ENCODE measurements around the gene ABAT. TPM values are rescaled to one million over a fixed set of nuclear protein-coding genes. Genes with fewer than 3 reads are reported as not detected.

The ABAT gene
- total RNA-seq, 2 donors from 2014 or later = 67.4 to 74.7 TPM

- Histone ChIP-seq H3K27ac (no peak overlapping the region), H3K4me3 (no peak overlapping the region), H3K4me1 (replicated peaks) (no peaks in the 10 kb centered on the region), H3K9me3 (no peaks in the 10 kb centered on the region), H3K27me3 (replicated peaks; ENCODE audit: insufficient read depth) (no peaks in the 10 kb centered on the region), H3K36me3 (no peaks in the 10 kb centered on the region)
- TF ChIP-seq POLR2AphosphoS5 (IDR thresholded peaks at IDR 0.05) (no peak), POLR2A (IDR thresholded peaks at IDR 0.05) (no peak)
- TF ChIP-seq, protein P1, sequence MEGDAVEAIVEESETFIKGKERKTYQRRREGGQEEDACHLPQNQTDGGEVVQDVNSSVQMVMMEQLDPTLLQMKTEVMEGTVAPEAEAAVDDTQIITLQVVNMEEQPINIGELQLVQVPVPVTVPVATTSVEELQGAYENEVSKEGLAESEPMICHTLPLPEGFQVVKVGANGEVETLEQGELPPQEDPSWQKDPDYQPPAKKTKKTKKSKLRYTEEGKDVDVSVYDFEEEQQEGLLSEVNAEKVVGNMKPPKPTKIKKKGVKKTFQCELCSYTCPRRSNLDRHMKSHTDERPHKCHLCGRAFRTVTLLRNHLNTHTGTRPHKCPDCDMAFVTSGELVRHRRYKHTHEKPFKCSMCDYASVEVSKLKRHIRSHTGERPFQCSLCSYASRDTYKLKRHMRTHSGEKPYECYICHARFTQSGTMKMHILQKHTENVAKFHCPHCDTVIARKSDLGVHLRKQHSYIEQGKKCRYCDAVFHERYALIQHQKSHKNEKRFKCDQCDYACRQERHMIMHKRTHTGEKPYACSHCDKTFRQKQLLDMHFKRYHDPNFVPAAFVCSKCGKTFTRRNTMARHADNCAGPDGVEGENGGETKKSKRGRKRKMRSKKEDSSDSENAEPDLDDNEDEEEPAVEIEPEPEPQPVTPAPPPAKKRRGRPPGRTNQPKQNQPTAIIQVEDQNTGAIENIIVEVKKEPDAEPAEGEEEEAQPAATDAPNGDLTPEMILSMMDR (IDR thresholded peaks at IDR 0.05) = no peak
- 89% methylated on average over 5 of the region's 5 CpGs for WGBS
- intact Hi-C loops (cut with DNase I) = loop anchor here (5.0 kb wide), 1 partner anchor 190 kb away; the partner anchor contains the start of gene CARHSP1
- no peak for DNase-seq (ENCODE audit: low spot score)
Measured at GRCh38 chr16:8677481-8677880, 3.1 kb downstream of the ABAT start.

DNA sequence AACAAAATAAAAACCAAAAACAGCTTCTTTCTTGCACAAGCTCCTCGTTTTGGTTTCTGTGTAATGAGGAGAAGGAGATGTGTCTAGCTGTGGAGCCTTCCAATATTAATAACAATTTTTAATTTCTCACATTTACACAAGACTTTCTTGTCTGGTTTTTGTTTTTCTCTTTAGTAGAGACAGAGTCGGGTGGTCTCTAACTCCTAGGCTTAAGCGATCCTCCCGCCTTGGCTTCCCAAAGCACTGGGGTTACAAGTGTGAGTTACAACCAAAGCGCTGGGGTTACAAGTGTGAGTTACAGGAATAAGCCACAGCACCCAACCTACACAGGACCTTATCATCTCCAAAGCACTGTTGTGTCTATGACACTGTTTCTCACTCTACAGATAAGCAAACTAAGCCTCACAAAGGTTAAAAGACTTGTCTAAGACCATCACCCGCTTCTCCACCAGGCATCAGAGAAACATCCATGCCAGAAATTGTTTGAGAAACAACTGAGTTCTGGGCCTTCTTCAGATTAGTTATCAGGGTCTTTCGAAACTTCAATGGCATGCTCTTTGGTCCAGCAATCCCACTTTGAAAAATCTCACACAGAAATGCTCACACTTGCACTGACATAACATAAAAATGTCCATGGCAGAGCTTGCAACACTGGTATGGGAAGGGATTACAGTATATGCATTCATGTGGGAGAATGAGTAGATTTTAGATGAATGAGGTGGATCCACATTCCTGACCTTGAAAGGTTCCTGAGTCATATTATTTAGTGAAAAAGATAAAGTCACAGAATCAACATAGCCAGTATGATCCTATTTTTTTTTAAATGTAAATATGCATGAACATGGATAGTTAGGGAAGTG lies 3.9 kb downstream of the ABAT start:
- no peak for TF ChIP-seq POLR2AphosphoS5 (IDR thresholded peaks at IDR 0.05)
- no peak for TF ChIP-seq POLR2A (IDR thresholded peaks at IDR 0.05)
- TF ChIP-seq, protein P1 (IDR thresholded peaks at IDR 0.05) = no peak
- no peaks in the 10 kb centered on the region for H3K4me1 ChIP-seq (replicated peaks)
- H3K9me3 ChIP-seq = no peaks in the 10 kb centered on the region
- H3K27me3 ChIP-seq (replicated peaks; ENCODE audit: insufficient read depth) = no peaks in the 10 kb centered on the region
- H3K36me3 ChIP-seq = no peaks in the 10 kb centered on the region
- WGBS = 89% methylated on average over 7 of the region's 7 CpGs
- no peak for DNase-seq (ENCODE audit: low spot score)
- intact Hi-C loops (cut with DNase I) = loop anchor here (5.0 kb wide), 1 partner anchor 189 kb away; the partner anchor contains the start of gene CARHSP1
- H3K4me3 ChIP-seq = no peak overlapping the region
- H3K27ac ChIP-seq = no peak overlapping the region

GRCh38 chr16:8679151-8679550 lies 4.7 kb downstream of the ABAT start:
- TF ChIP-seq POLR2AphosphoS5 (IDR thresholded peaks at IDR 0.05) = no peak
- no peak for TF ChIP-seq POLR2A (IDR thresholded peaks at IDR 0.05)
- TF ChIP-seq, protein P1 (IDR thresholded peaks at IDR 0.05) = no peak
- WGBS = 83% methylated on average over 2 of the region's 2 CpGs
- Histone ChIP-seq H3K27me3 (replicated peaks; ENCODE audit: insufficient read depth) (no peaks in the 10 kb centered on the region), H3K27ac (no peak overlapping the region), H3K4me3 (no peak overlapping the region), H3K36me3 (no peaks in the 10 kb centered on the region), H3K9me3 (no peaks in the 10 kb centered on the region), H3K4me1 (replicated peaks) (no peaks in the 10 kb centered on the region)
- no peak for DNase-seq (ENCODE audit: low spot score)
- intact Hi-C loops (cut with DNase I) = loop anchor here (5.0 kb wide), 1 partner anchor 188 kb away; the partner anchor contains the start of gene CARHSP1

DNA sequence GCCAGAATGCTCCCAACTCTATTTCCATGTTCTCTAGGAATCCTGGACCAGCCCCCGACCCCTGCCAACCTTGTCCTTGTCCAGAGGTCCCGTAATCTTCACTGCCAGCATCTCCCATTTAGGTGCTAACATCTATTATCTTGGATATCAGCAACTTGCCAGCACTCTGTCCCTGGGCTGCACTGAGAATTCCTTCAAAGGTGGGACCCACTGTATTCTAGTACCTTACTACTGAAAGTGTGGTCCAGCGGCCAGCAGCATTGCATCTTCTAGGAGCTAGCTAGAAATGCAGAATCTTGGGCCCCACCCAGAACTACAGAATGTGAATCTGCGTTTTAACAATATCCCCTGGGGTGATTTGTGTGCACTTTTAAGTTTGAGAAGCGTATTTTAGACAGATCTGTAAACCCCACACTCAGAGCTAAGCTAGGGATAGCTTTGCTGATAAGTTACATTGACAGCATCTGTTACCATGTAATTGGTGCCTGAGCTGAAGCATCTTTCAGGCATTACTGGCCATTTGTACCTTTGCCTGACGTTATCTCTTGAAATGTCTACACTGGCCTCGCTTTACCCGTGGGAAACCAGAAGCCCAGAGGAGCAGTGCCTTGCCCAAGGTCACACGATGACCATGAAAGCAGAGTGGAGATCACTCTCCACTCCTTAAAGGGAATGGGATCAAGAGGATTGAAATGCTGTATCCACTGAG lies 8.3 kb downstream of the ABAT start:
- H3K4me3 ChIP-seq = no peak overlapping the region
- no peaks in the 10 kb centered on the region for H3K9me3 ChIP-seq
- no peak for DNase-seq (ENCODE audit: low spot score)
- TF ChIP-seq POLR2AphosphoS5 (IDR thresholded peaks at IDR 0.05) = no peak
- TF ChIP-seq POLR2A (IDR thresholded peaks at IDR 0.05) = no peak
- TF ChIP-seq, protein P1 (IDR thresholded peaks at IDR 0.05) = no peak
- H3K36me3 ChIP-seq = no peaks in the 10 kb centered on the region
- H3K4me1 ChIP-seq (replicated peaks) = peaks cover 8% of the 10 kb centered on the region
- WGBS = 84% methylated on average over 9 of the region's 9 CpGs
- H3K27ac ChIP-seq = no peak overlapping the region
- intact Hi-C loops (cut with DNase I) = no loop called here
- no peaks in the 10 kb centered on the region for H3K27me3 ChIP-seq (replicated peaks; ENCODE audit: insufficient read depth)
